Fibroblast of lung (primary cell): ENCODE results near the gene SAGE1. TPM values are rescaled to one million over a fixed set of nuclear protein-coding genes. Genes with fewer than 3 reads are reported as not detected.
"Not testable (repeated sequence)": the region's sequence is repeated elsewhere in the genome, so short reads cannot be mapped to it uniquely, and the experiment has no call there.

Experiments
- DNase-seq, 2 donors: peaks; one replicate each; pipeline versions ENCODE4 v3.0.0 to v3.0.0-alpha.2; 2010; ENCODE audit warnings: low read depth in 2 of 2
- H2AFZ ChIP-seq: 2 replicates; pipeline ENCODE4 v1.5.1; 2012; ENCODE audit warnings: low read length, control low read depth, inconsistent platforms
- H3K27ac ChIP-seq: 2 replicates; pipeline ENCODE4 v1.5.1; 2011; ENCODE audit warnings: low read length, control low read depth; ENCODE audit not compliant: insufficient read depth
- H3K27me3 ChIP-seq: 2 replicates; pipeline ENCODE4 v1.5.1; 2011; ENCODE audit warnings: mild to moderate bottlenecking, low read length; ENCODE audit not compliant: control insufficient read depth, insufficient read depth
- H3K36me3 ChIP-seq: 2 replicates; pipeline ENCODE4 v1.5.1; 2011; ENCODE audit warnings: low read length; ENCODE audit not compliant: control insufficient read depth, insufficient read depth
- H3K4me1 ChIP-seq: 2 replicates; pipeline ENCODE4 v1.5.1; 2011; ENCODE audit warnings: low read length; ENCODE audit not compliant: control insufficient read depth, insufficient read depth; ENCODE audit errors: extremely low read depth
- H3K4me2 ChIP-seq: 2 replicates; pipeline ENCODE4 v1.5.1; 2011; ENCODE audit warnings: low read length, control low read depth; ENCODE audit not compliant: insufficient read depth; ENCODE audit errors: extremely low read depth
- H3K4me3 ChIP-seq, 4 experiments: fragments of 200-600 bp in 1 of 4; sonication (generic) in 1 of 4; replicated peaks in 1 of 4; 2 replicates each; pipeline ENCODE4 v1.5.1; 2011 to 2016; ENCODE audit warnings: low read length in 4 of 4, low read depth in 3 of 4, mild to moderate bottlenecking in 3 of 4, control low read depth in 2 of 4, inconsistent platforms in 1 of 4, mixed read lengths in 1 of 4; ENCODE audit not compliant: insufficient read depth in 1 of 4; ENCODE audit errors: control extremely low read depth in 1 of 4
- H3K79me2 ChIP-seq: 2 replicates; pipeline ENCODE4 v1.5.1; 2012; ENCODE audit warnings: mild to moderate bottlenecking, low read length, inconsistent platforms; ENCODE audit not compliant: control insufficient read depth, insufficient read depth
- H3K9ac ChIP-seq: 2 replicates; pipeline ENCODE4 v1.5.1; 2011; ENCODE audit warnings: mild to moderate bottlenecking, low read length, control low read depth; ENCODE audit not compliant: insufficient read depth
- H3K9me3 ChIP-seq: 2 replicates; pipeline ENCODE4 v1.5.1; 2012; ENCODE audit warnings: low read depth, low read length; ENCODE audit not compliant: control insufficient read depth, insufficient read depth
- H4K20me1 ChIP-seq: 2 replicates; pipeline ENCODE4 v1.5.1; 2011; ENCODE audit warnings: low read length; ENCODE audit not compliant: control insufficient read depth, insufficient read depth; ENCODE audit errors: extremely low read depth
- CTCF ChIP-seq, 2 donors: IDR thresholded peaks in 1 of 2; conservative IDR thresholded peaks in 1 of 2; 1 replicate in 1 of 2; 2 replicates in 1 of 2; pipeline ENCODE4 v1.5.1; 2011 to 2012; ENCODE audit warnings: low read length in 2 of 2, control low read depth in 1 of 2, inconsistent platforms in 1 of 2, low read depth in 1 of 2, mild to moderate bottlenecking in 1 of 2
- EZH2 ChIP-seq: IDR thresholded peaks from 2 replicates; pipeline ENCODE4 v1.5.1; 2012; ENCODE audit warnings: low read length, control low read depth, mild to moderate bottlenecking; ENCODE audit errors: missing control alignments
- polyA plus RNA-seq, 2 donors: library from polyadenylated mRNA; depleted of rRNA in 1 of 2; stranded (reverse) in 1 of 2; unstranded in 1 of 2; fragments of >200 nt; gene quantifications; 2 replicates each; pipeline ENCODE4 v1.2.1, GENCODE V29; 2011 to 2012; ENCODE audit warnings: missing spikeins in 1 of 2
- total RNA-seq: library from RNA; depleted of rRNA; stranded (reverse); fragments of >200 nt; gene quantifications from 2 replicates; pipeline ENCODE4 v1.2.1, GENCODE V29; 2014

Gene SAGE1
- total and polyA plus RNA-seq, 2 donors (not counting 1 experiment from before 2014, with no cell fraction given): 0.05 TPM; not detected in 1

- H3K4me2 ChIP-seq, H3K4me3 ChIP-seq, H4K20me1 ChIP-seq, H3K4me1 ChIP-seq, H3K9me3 ChIP-seq, H3K27me3 ChIP-seq, DNase-seq, H2AFZ ChIP-seq, H3K79me2 ChIP-seq, H3K9ac ChIP-seq, H3K36me3 ChIP-seq, H3K27ac ChIP-seq: not testable (repeated sequence)
Observed at GRCh38 chrX:135888976-135889375, 4.5 kb upstream of the SAGE1 start.

GRCh38 chrX:135890087-135890585, 3.4 kb upstream of the SAGE1 start:
- H4K20me1 ChIP-seq: no peaks in the 10 kb centered on the region
- no peak overlapping the region for H3K4me2 ChIP-seq
- no peaks in the 10 kb centered on the region for H3K9me3 ChIP-seq
- TF ChIP-seq CTCF (conservative IDR thresholded peaks at IDR 0.05 in 1 of 2, IDR thresholded peaks at IDR 0.05 in 1 of 2; ENCODE audit: low read depth in 1 of 2, low read length in 2 of 2) (no peak), EZH2 (no peak)
- H3K27ac ChIP-seq: no peak overlapping the region
- no peak for DNase-seq
- H3K4me1 ChIP-seq: no peaks in the 10 kb centered on the region
- no peak overlapping the region for H3K4me3 ChIP-seq
- no peaks in the 10 kb centered on the region for H3K36me3 ChIP-seq
- H2AFZ ChIP-seq: no peak overlapping the region
- no peak overlapping the region for H3K9ac ChIP-seq
- no peaks in the 10 kb centered on the region for H3K79me2 ChIP-seq
- no peaks in the 10 kb centered on the region for H3K27me3 ChIP-seq

GRCh38 chrX:135892781-135893180, 735 bp upstream of the SAGE1 start:
- H3K27me3 ChIP-seq: no peaks in the 10 kb centered on the region
- no peak overlapping the region for H3K4me3 ChIP-seq
- no peak for DNase-seq
- H3K36me3 ChIP-seq: no peaks in the 10 kb centered on the region
- H3K4me2 ChIP-seq: no peak overlapping the region
- no peaks in the 10 kb centered on the region for H3K4me1 ChIP-seq
- H3K9me3 ChIP-seq: no peaks in the 10 kb centered on the region
- no peaks in the 10 kb centered on the region for H4K20me1 ChIP-seq
- no peaks in the 10 kb centered on the region for H3K79me2 ChIP-seq
- no peak overlapping the region for H3K9ac ChIP-seq
- H2AFZ ChIP-seq: no peak overlapping the region
- TF ChIP-seq CTCF (conservative IDR thresholded peaks at IDR 0.05 in 1 of 2, IDR thresholded peaks at IDR 0.05 in 1 of 2; ENCODE audit: low read depth in 1 of 2, low read length in 2 of 2) (no peak), EZH2 (no peak)
- H3K27ac ChIP-seq: no peak overlapping the region
